ENCODE measurements around the gene TTC39C. TPM values are rescaled to one million over a fixed set of nuclear protein-coding genes. Genes with fewer than 3 reads are reported as not detected.

Gene TTC39C
- total and polyA plus RNA-seq, 7 donors: 0.48 to 2.4 (median 1.2) TPM

- 92 to 97% (median 95%) methylated on average over 1 of the region's 1 CpG for WGBS, 3 donors
- intact Hi-C loops (cut with DNase I): no loop called here
- no peak for DNase-seq
- Histone ChIP-seq H3K4me3 (no peak overlapping the region), H3K36me3 (ENCODE audit: insufficient read depth in 1 of 2, low read depth in 1 of 2) (no peaks in the 10 kb centered on the region), H3K27me3 (ENCODE audit: insufficient read depth in 3 of 3, low read length in 2 of 3) (no peaks in the 10 kb centered on the region), H3K9me3 (no peaks in the 10 kb centered on the region), H3K4me1 (no peaks in the 10 kb centered on the region), H3K27ac (no peak overlapping the region)
- no peak for ATAC-seq
- TF ChIP-seq CTCF (IDR thresholded peaks at IDR 0.05): no peak
These were observed 94.1 kb downstream of the TTC39C start for GRCh38 chr18:24108641-24109040.

GRCh38 chr18:24111936-24112335 lies 97.4 kb downstream of the TTC39C start:
- H3K4me3 ChIP-seq: no peak overlapping the region
- no peaks in the 10 kb centered on the region for H3K27me3 ChIP-seq (ENCODE audit: insufficient read depth in 3 of 3, low read length in 2 of 3)
- DNase-seq (no peak), ATAC-seq (no peak)
- intact Hi-C loops (cut with DNase I): no loop called here
- no peak overlapping the region for H3K27ac ChIP-seq
- no peak for TF ChIP-seq CTCF (IDR thresholded peaks at IDR 0.05)
- no peaks in the 10 kb centered on the region for H3K4me1 ChIP-seq
- H3K36me3 ChIP-seq (ENCODE audit: insufficient read depth in 1 of 2, low read depth in 1 of 2): no peaks in the 10 kb centered on the region
- H3K9me3 ChIP-seq: no peaks in the 10 kb centered on the region
- WGBS, 3 donors: 93 to 95% (median 94%) methylated on average over 2 of the region's 2 CpGs

GRCh38 chr18:24112464-24112863 lies 97.9 kb downstream of the TTC39C start:
- Histone ChIP-seq H3K4me3 (no peak overlapping the region), H3K27me3 (ENCODE audit: insufficient read depth in 3 of 3, low read length in 2 of 3) (no peaks in the 10 kb centered on the region), H3K9me3 (no peaks in the 10 kb centered on the region), H3K4me1 (no peaks in the 10 kb centered on the region), H3K36me3 (ENCODE audit: insufficient read depth in 1 of 2, low read depth in 1 of 2) (no peaks in the 10 kb centered on the region), H3K27ac (no peak overlapping the region)
- TF ChIP-seq CTCF (IDR thresholded peaks at IDR 0.05): no peak
- intact Hi-C loops (cut with DNase I): no loop called here
- 89 to 90% (median 90%) methylated on average over 4 of the region's 4 CpGs for WGBS, 3 donors
- no peak for DNase-seq
- no peak for ATAC-seq

- no peak overlapping the region for H3K27ac ChIP-seq
- TF ChIP-seq CTCF (IDR thresholded peaks at IDR 0.05): no peak
- no peaks in the 10 kb centered on the region for H3K36me3 ChIP-seq (ENCODE audit: insufficient read depth in 1 of 2, low read depth in 1 of 2)
- no peaks in the 10 kb centered on the region for H3K9me3 ChIP-seq
- no peaks in the 10 kb centered on the region for H3K27me3 ChIP-seq (ENCODE audit: insufficient read depth in 3 of 3, low read length in 2 of 3)
- ATAC-seq (no peak), DNase-seq (no peak)
- H3K4me3 ChIP-seq: no peak overlapping the region
- WGBS, 3 donors: 84 to 86% (median 85%) methylated on average over 15 of the region's 15 CpGs
- intact Hi-C loops (cut with DNase I): no loop called here
- H3K4me1 ChIP-seq: no peaks in the 10 kb centered on the region
These were observed 98.5 kb downstream of the TTC39C start for GRCh38 chr18:24112874-24113615.
